Measurements from ENCODE around the gene PREX1.

PREX1 gene

GRCh38 chr20:48743807-48744206, 84.0 kb downstream of the PREX1 start:
- Histone ChIP-seq H3K4me3 (no peak overlapping the region), H3K27me3 (no peaks in the 10 kb centered on the region), H3K36me3 (peaks cover 4 to 26% (median 20%) of the 10 kb centered on the region in 3 donors), H3K9me3 (no peaks in the 10 kb centered on the region), H3K4me1 (peaks cover 0 to 8% (median under 1%) of the 10 kb centered on the region in 4 donors), H3K27ac (no peak overlapping the region)
- DNase-seq, result no peak
- intact Hi-C loops (cut with DNase I; ENCODE audit: low total_unique reads), result no loop called here
- TF ChIP-seq CTCF (IDR thresholded peaks at IDR 0.05), result no peak

GRCh38 chr20:48742912-48743680, 84.7 kb downstream of the PREX1 start:
- Histone ChIP-seq H3K27me3 (no peaks in the 10 kb centered on the region), H3K4me1 (peaks cover 0 to 15% (median 7%) of the 10 kb centered on the region in 4 donors), H3K9me3 (no peaks in the 10 kb centered on the region), H3K36me3 (peaks cover 4 to 26% (median 20%) of the 10 kb centered on the region in 3 donors), H3K27ac (no peak overlapping the region), H3K4me3 (no peak overlapping the region)
- TF ChIP-seq CTCF (IDR thresholded peaks at IDR 0.05), result no peak
- no peak for DNase-seq
- intact Hi-C loops (cut with DNase I; ENCODE audit: low total_unique reads), result no loop called here

- no peak for TF ChIP-seq CTCF (IDR thresholded peaks at IDR 0.05)
- intact Hi-C loops (cut with DNase I; ENCODE audit: low total_unique reads), result no loop called here
- H3K27ac ChIP-seq, result no peak overlapping the region
- no peak overlapping the region for H3K4me3 ChIP-seq
- H3K9me3 ChIP-seq, result no peaks in the 10 kb centered on the region
- no peak for DNase-seq
- no peaks in the 10 kb centered on the region for H3K27me3 ChIP-seq
- peaks cover 0 to 16% (median 11%) of the 10 kb centered on the region in 4 donors for H3K4me1 ChIP-seq
- H3K36me3 ChIP-seq, result peaks cover 4 to 26% (median 20%) of the 10 kb centered on the region in 3 donors
Measured at GRCh38 chr20:48742233-48742632, 85.6 kb downstream of the PREX1 start.

- Histone ChIP-seq H3K4me1 (peaks cover 0 to 16% (median 10%) of the 10 kb centered on the region in 4 donors), H3K27me3 (no peaks in the 10 kb centered on the region), H3K36me3 (peaks cover 4 to 26% (median 20%) of the 10 kb centered on the region in 3 donors), H3K27ac (no peak overlapping the region), H3K9me3 (no peaks in the 10 kb centered on the region), H3K4me3 (no peak overlapping the region)
- intact Hi-C loops (cut with DNase I; ENCODE audit: low total_unique reads), result no loop called here
- no peak for DNase-seq
- TF ChIP-seq CTCF (IDR thresholded peaks at IDR 0.05), result no peak
Measured at GRCh38 chr20:48741669-48742068, 86.1 kb downstream of the PREX1 start.

GRCh38 chr20:48740712-48741111, 87.1 kb downstream of the PREX1 start:
- no peak overlapping the region for H3K27ac ChIP-seq
- H3K4me1 ChIP-seq, result peaks cover 0 to 16% (median 10%) of the 10 kb centered on the region in 4 donors
- H3K27me3 ChIP-seq, result no peaks in the 10 kb centered on the region
- TF ChIP-seq CTCF (IDR thresholded peaks at IDR 0.05), result no peak
- H3K9me3 ChIP-seq, result no peaks in the 10 kb centered on the region
- intact Hi-C loops (cut with DNase I; ENCODE audit: low total_unique reads), result no loop called here
- peaks cover 4 to 26% (median 20%) of the 10 kb centered on the region in 3 donors for H3K36me3 ChIP-seq
- DNase-seq, result no peak
- no peak overlapping the region for H3K4me3 ChIP-seq
